H1 (cell line): ENCODE measurements around the gene GDPD3. TPM values are rescaled to one million over a fixed set of nuclear protein-coding genes. Genes with fewer than 3 reads are reported as not detected.

Source experiments
- CTCF ChIA-PET: fragments of 300-600 bp; sonication (Branson Sonifier 250); formaldehyde crosslinking; loops from one replicate; lab custom pipeline; 2021; ENCODE audit not compliant: partially characterized antibody; lab: Charles Lee
- POLR2A ChIA-PET: fragments of 300-600 bp; sonication (Branson Sonifier 250); formaldehyde crosslinking; loops from one replicate; lab custom pipeline; 2021; ENCODE audit warnings: inconsistent platforms; ENCODE audit not compliant: partially characterized antibody; lab: Charles Lee
- DNase-seq, 2 experiments: peaks; one replicate each; pipeline versions ENCODE4 v3.0.0 to v3.0.0-alpha.2; 2010 to 2022; ENCODE audit warnings: low spot score in 2 of 2, low read depth in 1 of 2, mixed read lengths in 1 of 2
- FAIRE-seq: peaks from 2 replicates; lab custom pipeline; 2011; peaks lifted over from hg19 to GRCh38; lab: Jason Lieb, UNC
- H2AFZ ChIP-seq: 2 replicates; pipeline ENCODE4 v1.8.1; 2012; ENCODE audit warnings: low read length, inconsistent platforms
- H2AK5ac ChIP-seq: 2 replicates; pipeline ENCODE4 v1.6.1; 2013; ENCODE audit warnings: low read depth, low read length
- H2BK120ac ChIP-seq: replicated peaks from 2 replicates; pipeline ENCODE3; 2013; ENCODE audit warnings: low read depth, low read length, inconsistent platforms
- H2BK12ac ChIP-seq: 2 replicates; pipeline ENCODE4 v1.6.1; 2013; ENCODE audit warnings: low read depth, low read length
- H2BK15ac ChIP-seq: 2 replicates; pipeline ENCODE4 v1.6.1; 2013; ENCODE audit warnings: low read length
- H2BK20ac ChIP-seq: 2 replicates; pipeline ENCODE4 v1.6.1; 2013; ENCODE audit warnings: low read length
- H2BK5ac ChIP-seq: 2 replicates; pipeline ENCODE4 v1.6.1; 2013; ENCODE audit warnings: low read depth, low read length
- H3K14ac ChIP-seq: 2 replicates; pipeline ENCODE4 v1.6.1; 2013; ENCODE audit warnings: inconsistent platforms; ENCODE audit not compliant: insufficient read length
- H3K18ac ChIP-seq: 2 replicates; pipeline ENCODE4 v1.6.1; 2013; ENCODE audit warnings: low read length; ENCODE audit errors: extremely low read depth
- H3K23ac ChIP-seq: 2 replicates; pipeline ENCODE4 v1.6.1; 2013; ENCODE audit warnings: inconsistent platforms; ENCODE audit not compliant: insufficient read length
- H3K23me2 ChIP-seq: 2 replicates; pipeline ENCODE4 v1.6.1; 2013; ENCODE audit warnings: low read depth, low read length
- H3K27ac ChIP-seq: 2 replicates; pipeline ENCODE4 v1.6.1; 2011; ENCODE audit warnings: low read depth, low read length, inconsistent platforms
- H3K27me3 ChIP-seq, 4 experiments: replicated peaks in 1 of 4; 1 replicate in 1 of 4; 2 replicates in 3 of 4; pipeline versions ENCODE4 v1.6.1 to v1.8.1; 2011 to 2013; ENCODE audit warnings: low read length in 3 of 4, mild to moderate bottlenecking in 3 of 4, inconsistent platforms in 2 of 4, mixed read lengths in 2 of 4, moderate library complexity in 1 of 4; ENCODE audit not compliant: control insufficient read depth in 3 of 4, insufficient read depth in 3 of 4; ENCODE audit errors: extremely low read depth in 1 of 4
- H3K36me3 ChIP-seq, 4 experiments: 2 replicates each; pipeline versions ENCODE4 v1.6.1 to v1.8.1; 2011 to 2013; ENCODE audit warnings: mild to moderate bottlenecking in 4 of 4, low read length in 3 of 4, moderate library complexity in 2 of 4, control low read depth in 1 of 4, inconsistent platforms in 1 of 4; ENCODE audit not compliant: insufficient read depth in 4 of 4, control insufficient read depth in 2 of 4
- H3K4ac ChIP-seq: replicated peaks from 2 replicates; pipeline ENCODE3; 2013; ENCODE audit warnings: low read length, low read depth, mixed read lengths, inconsistent platforms; ENCODE audit not compliant: insufficient read length
- H3K4me1 ChIP-seq, 4 experiments: replicated peaks in 1 of 4; 1 replicate in 1 of 4; 2 replicates in 3 of 4; pipeline versions ENCODE4 v1.6.1 to v1.8.1; 2011 to 2013; ENCODE audit warnings: low read length in 3 of 4, inconsistent platforms in 2 of 4, mixed read lengths in 1 of 4; ENCODE audit not compliant: insufficient read depth in 4 of 4, control insufficient read depth in 3 of 4
- H3K4me2 ChIP-seq, 2 experiments: 2 replicates each; pipeline versions ENCODE4 v1.6.1 to v1.8.1; 2011 to 2013; ENCODE audit warnings: low read depth in 2 of 2, low read length in 2 of 2, control low read depth in 1 of 2, inconsistent platforms in 1 of 2, mild to moderate bottlenecking in 1 of 2; ENCODE audit not compliant: insufficient read depth in 1 of 2
- H3K4me3 ChIP-seq, 4 experiments: fragments of 200-600, 300-600 bp in 1 of 4; sonication (generic), shearing (Covaris generic), sonication (Bioruptor Twin) in 1 of 4; 2 replicates each; pipeline versions ENCODE4 v1.5.1 to v1.8.1; 2011 to 2016; ENCODE audit warnings: low read length in 4 of 4, low read depth in 3 of 4, control low read depth in 2 of 4, inconsistent platforms in 2 of 4, mild to moderate bottlenecking in 2 of 4, mixed read lengths in 1 of 4, moderate library complexity in 1 of 4; ENCODE audit not compliant: insufficient read depth in 2 of 4; ENCODE audit errors: extremely low read depth in 1 of 4
- H3K56ac ChIP-seq: replicated peaks from 2 replicates; pipeline ENCODE3; 2013; ENCODE audit warnings: low read depth, mild to moderate bottlenecking, mixed read lengths, low read length, inconsistent platforms; ENCODE audit not compliant: insufficient read length
- H3K79me1 ChIP-seq: 2 replicates; pipeline ENCODE4 v1.6.1; 2013; ENCODE audit warnings: low read depth, low read length, control low read depth
- H3K79me2 ChIP-seq, 2 experiments: 2 replicates each; pipeline versions ENCODE4 v1.6.1 to v1.8.1; 2012 to 2013; ENCODE audit warnings: low read length in 2 of 2, mild to moderate bottlenecking in 2 of 2, inconsistent platforms in 1 of 2; ENCODE audit not compliant: insufficient read depth in 2 of 2, control insufficient read depth in 1 of 2
- H3K9ac ChIP-seq, 4 experiments: replicated peaks in 1 of 4; 1 replicate in 1 of 4; 2 replicates in 3 of 4; pipeline versions ENCODE4 v1.6.1 to v1.8.1; 2011 to 2013; ENCODE audit warnings: low read depth in 3 of 4, low read length in 3 of 4, control low read depth in 2 of 4, mild to moderate bottlenecking in 2 of 4, moderate library complexity in 2 of 4, inconsistent platforms in 1 of 4; ENCODE audit errors: extremely low read depth in 1 of 4
- H3K9me3 ChIP-seq, 2 experiments: 2 replicates each; pipeline versions ENCODE4 v1.6.1 to v1.8.1; 2012 to 2013; ENCODE audit warnings: mild to moderate bottlenecking in 2 of 2, moderate library complexity in 2 of 2, control low read depth in 1 of 2, inconsistent platforms in 1 of 2, low read depth in 1 of 2, low read length in 1 of 2, mixed read lengths in 1 of 2; ENCODE audit not compliant: insufficient read depth in 2 of 2
- H4K20me1 ChIP-seq, 2 experiments: replicated peaks in 1 of 2; 2 replicates each; pipeline versions ENCODE3 to v1.8.1; 2011 to 2013; ENCODE audit warnings: inconsistent platforms in 2 of 2, low read length in 2 of 2, mild to moderate bottlenecking in 1 of 2; ENCODE audit not compliant: insufficient read depth in 2 of 2, control insufficient read depth in 1 of 2
- H4K5ac ChIP-seq: 2 replicates; pipeline ENCODE4 v1.6.1; 2013; ENCODE audit warnings: low read length, low read depth, mixed read lengths, inconsistent platforms; ENCODE audit not compliant: insufficient read length
- H4K8ac ChIP-seq: 2 replicates; pipeline ENCODE4 v1.8.0; 2013; ENCODE audit warnings: mild to moderate bottlenecking, moderate library complexity, low read length, inconsistent platforms; ENCODE audit not compliant: insufficient read depth; ENCODE audit errors: extremely low read depth
- H4K91ac ChIP-seq: replicated peaks from 2 replicates; pipeline ENCODE3; 2013; ENCODE audit warnings: low read length, mixed read lengths, inconsistent platforms; ENCODE audit not compliant: insufficient read length
- ASH2L ChIP-seq: fragments of 200-600, 300-600 bp; sonication (generic); IDR thresholded peaks from one replicate; pipeline ENCODE4 v1.7.1; 2017; ENCODE audit warnings: low read length
- BRCA1 ChIP-seq: IDR thresholded peaks from 2 replicates; pipeline ENCODE4 v1.6.1; 2012; ENCODE audit warnings: low read depth, low read length, improper control_type of control experiment
- EGR1 ChIP-seq: IDR thresholded peaks from 2 replicates; pipeline ENCODE4 v1.6.1; 2011; ENCODE audit warnings: low read depth, low read length, borderline replicate concordance
- EZH2 ChIP-seq: fragments of 200-600 bp; sonication (generic); IDR thresholded peaks from 2 replicates; pipeline ENCODE4 v1.7.1; 2012; ENCODE audit warnings: low read depth, mild to moderate bottlenecking, moderate library complexity, low read length, inconsistent platforms; ENCODE audit not compliant: severe bottlenecking
- POLR2A ChIP-seq, 2 experiments: IDR thresholded peaks; 1 replicate in 1 of 2; 2 replicates in 1 of 2; pipeline ENCODE4 v1.6.1; 2011; ENCODE audit warnings: low read depth in 2 of 2, low read length in 2 of 2, mild to moderate bottlenecking in 2 of 2; ENCODE audit errors: control extremely low read depth in 1 of 2
- POLR2AphosphoS5 ChIP-seq: IDR thresholded peaks from 2 replicates; pipeline ENCODE4 v1.6.1; 2011; ENCODE audit warnings: low read depth, low read length
- SIX5 ChIP-seq: IDR thresholded peaks from 2 replicates; pipeline ENCODE4 v1.6.1; 2011; ENCODE audit warnings: mild to moderate bottlenecking, low read depth, low read length
- TBP ChIP-seq: IDR thresholded peaks from 2 replicates; pipeline ENCODE4 v1.6.1; 2011; ENCODE audit warnings: low read depth, low read length, improper control_type of control experiment
- YY1 ChIP-seq: IDR thresholded peaks from 2 replicates; pipeline ENCODE4 v1.6.1; 2011; ENCODE audit warnings: low read depth, mild to moderate bottlenecking, low read length
- WGBS, 2 experiments: shearing (Covaris generic) in 1 of 2; methylation state at CpG; one replicate each; pipeline versions ENCODE4 v1.1.6 to v1.1.7; 2013 to 2015; ENCODE audit warnings: low lambda C conversion rate in 2 of 2, mixed read lengths in 2 of 2, inconsistent platforms in 1 of 2, low coverage in 1 of 2, missing lambda C conversion rate in 1 of 2; ENCODE audit not compliant: insufficient replicate concordance in 2 of 2, insufficient coverage in 1 of 2, insufficient read length in 1 of 2; ENCODE audit errors: extremely low coverage in 1 of 2, missing lambda C conversion rate in 1 of 2; 5-methylcytosine and 5-hydroxymethylcytosine counted together
- polyA plus RNA-seq, 7 experiments: library from polyadenylated mRNA; depleted of rRNA in 3 of 7; stranded (reverse) in 5 of 7; unstranded in 2 of 7; fragments of >200 nt in 5 of 7; fragments of 200-250 nt in 2 of 7; gene quantifications; 1 replicate in 5 of 7; 2 replicates in 1 of 7; 4 replicates in 1 of 7; pipeline versions ENCODE4 v1.2.1 to v1.2.3, GENCODE V29; 2011 to 2013; ENCODE audit warnings: missing spikeins in 2 of 7, mixed read lengths in 2 of 7
- total RNA-seq: library from RNA; stranded (reverse); fragmentation: NEBNext Ultra II Directional; extraction: Animal tissue kit (Norgen Biotek cat#: 25700); gene quantifications from 2 replicates; pipeline ENCODE4 v1.2.1, GENCODE V29; 2021

GDPD3 gene
- total and polyA plus RNA-seq, 2 of the 8 experiments (the other 6 are each of a cell fraction or from before 2014, with no cell fraction given): 0.20 TPM; not detected in 1

DNA sequence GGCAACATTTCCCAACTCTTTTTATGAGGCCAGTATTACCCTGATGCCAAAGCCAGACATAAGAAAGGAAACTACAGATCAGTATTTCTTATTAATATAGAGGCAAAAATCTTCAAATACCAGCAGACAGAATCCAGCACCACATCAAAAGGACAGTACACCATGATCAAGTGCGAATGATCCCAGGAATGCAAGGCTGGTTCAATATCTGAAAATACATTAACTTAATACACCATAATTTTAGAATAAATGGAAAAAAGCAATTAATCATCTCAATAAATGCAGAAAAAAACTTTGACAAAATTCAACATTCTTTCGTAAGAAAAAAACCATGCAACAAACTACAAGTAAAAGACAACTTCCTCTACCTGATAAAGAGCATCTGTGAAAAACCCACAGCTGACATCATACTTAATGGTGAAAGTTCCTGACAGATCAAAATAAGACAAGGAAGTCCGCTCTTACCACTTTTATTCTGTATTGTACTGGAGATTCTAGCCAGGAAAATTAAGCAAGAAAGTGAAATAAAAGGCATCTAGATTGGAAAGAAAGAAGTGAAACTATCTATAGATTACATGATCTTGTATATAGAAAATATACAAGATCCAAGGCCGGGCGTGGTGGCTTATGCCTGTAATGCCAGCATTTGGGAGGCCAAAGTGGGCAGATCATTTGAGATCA is 36.1 kb upstream of the GDPD3 start:
- no peaks in the 10 kb centered on the region for H3K27me3 ChIP-seq
- CTCF ChIA-PET: no interaction called here
- H3K4ac ChIP-seq: no peak overlapping the region
- H3K23ac ChIP-seq: no peak overlapping the region
- H3K18ac ChIP-seq: no peak overlapping the region
- POLR2A ChIA-PET: no interaction called here
- H3K56ac ChIP-seq: no peak overlapping the region
- no peak for FAIRE-seq
- no peak overlapping the region for H3K14ac ChIP-seq
- no peak overlapping the region for H2AFZ ChIP-seq
- no peak overlapping the region for H2BK120ac ChIP-seq
- no peak overlapping the region for H4K91ac ChIP-seq
- H4K20me1 ChIP-seq: no peaks in the 10 kb centered on the region
- no peak overlapping the region for H3K27ac ChIP-seq
- H2BK5ac ChIP-seq: no peak overlapping the region
- no peaks in the 10 kb centered on the region for H3K23me2 ChIP-seq
- H3K9me3 ChIP-seq: 0 out of 4 replicates have a peak, but pooled peaks cover 0 to 5% of the 10 kb centered on the region in 2 experiments
- H4K8ac ChIP-seq: no peak overlapping the region
- H2BK20ac ChIP-seq: no peak overlapping the region
- H3K4me2 ChIP-seq: no peak overlapping the region
- no peak for DNase-seq
- H3K79me2 ChIP-seq: no peaks in the 10 kb centered on the region
- H3K79me1 ChIP-seq: no peaks in the 10 kb centered on the region
- no peak overlapping the region for H3K4me3 ChIP-seq
- H2BK12ac ChIP-seq: no peak overlapping the region
- H4K5ac ChIP-seq: no peak overlapping the region
- WGBS, 2 experiments: 86% methylated on average over 5 of the region's 5 CpGs; no CpG with 5 or more reads in 1 of the 2 experiments
- H2BK15ac ChIP-seq: no peak overlapping the region
- H3K9ac ChIP-seq: no peak overlapping the region
- H3K36me3 ChIP-seq: no peaks in the 10 kb centered on the region
- no peak overlapping the region for H2AK5ac ChIP-seq
- H3K4me1 ChIP-seq: no peaks in the 10 kb centered on the region
- TF ChIP-seq TBP (no peak), ASH2L (no peak), POLR2AphosphoS5 (no peak), EZH2 (no peak), EGR1 (no peak), BRCA1 (no peak), POLR2A (IDR thresholded peaks at IDR 0.05; ENCODE audit: control extremely low read depth in 1 of 2, low read depth in 2 of 2, low read length in 2 of 2) (no peak), SIX5 (no peak), YY1 (no peak)
